ENCODE data around the gene CFAP299. TPM values are rescaled to one million over a fixed set of nuclear protein-coding genes. Genes with fewer than 3 reads are reported as not detected.

The CFAP299 gene
- total RNA-seq, 2 experiments from 2014 or later: 0.63 to 3.7 TPM

- Histone ChIP-seq H3K4me1 (ENCODE audit: insufficient read depth, low read length, poor library complexity, severe bottlenecking) (peaks cover 26% of the 10 kb centered on the region), H3K36me3 (ENCODE audit: insufficient read depth, low read length) (peaks cover 11% of the 10 kb centered on the region; the same call in 1 of the 2 replicates), H3K27ac (ENCODE audit: low read depth, low read length, poor library complexity, severe bottlenecking) (peak overlapping the region; percentile 3), H3K9me2 (ENCODE audit: insufficient read depth, low read length) (no peaks in the 10 kb centered on the region), H3K9me3 (ENCODE audit: low read length) (peaks cover 19% of the 10 kb centered on the region; the same call in 1 of the 2 replicates), H3K79me2 (ENCODE audit: insufficient read depth, low read depth, low read length) (no peaks in the 10 kb centered on the region), H2AFZ (ENCODE audit: low read length) (no peak overlapping the region), H3K4me2 (ENCODE audit: low read length) (peak overlapping the region; percentile 9; the same call in 1 of the 2 replicates), H4K20me1 (ENCODE audit: insufficient read depth, low read length) (no peaks in the 10 kb centered on the region), H3K4me3 (ENCODE audit: low read depth, low read length, poor library complexity, severe bottlenecking) (no peak overlapping the region)
- CTCF ChIA-PET (ENCODE audit: unreplicated experiment): no interaction called here
- no TSS peak for BruUV-seq (replicated peaks)
- DNase-seq (ENCODE audit: low spot score): peak; percentile 28
- intact Hi-C loops (cut with micrococcal nuclease; ENCODE audit: unreplicated experiment): no loop called here
- POLR2A ChIA-PET: interaction anchor here (0.5 to 2.8 kb wide), 20 partner anchors 8 to 446 kb away, joined by 3 to 12 read pairs (median 3); no protein-coding TSS in a partner anchor
- TF ChIP-seq CTCF (conservative IDR thresholded peaks at IDR 0.05; ENCODE audit: low read length) (no peak), EZH2phosphoT487 (IDR thresholded peaks at IDR 0.05; ENCODE audit: borderline replicate concordance, low read depth, low read length) (no peak)
Observed at GRCh38 chr4:80587871-80588385, 252.4 kb downstream of the CFAP299 start.

- TF ChIP-seq CTCF (conservative IDR thresholded peaks at IDR 0.05; ENCODE audit: low read length): peak; percentile 68
- no peak for TF ChIP-seq EZH2phosphoT487 (IDR thresholded peaks at IDR 0.05; ENCODE audit: borderline replicate concordance, low read depth, low read length)
- intact Hi-C loops (cut with micrococcal nuclease; ENCODE audit: unreplicated experiment): no loop called here
Observed at GRCh38 chr4:80592950-80593349, 257.4 kb downstream of the CFAP299 start.

GRCh38 chr4:80594701-80595100 lies 259.2 kb downstream of the CFAP299 start:
- H3K4me3 ChIP-seq (ENCODE audit: low read depth, low read length, poor library complexity, severe bottlenecking): no peak overlapping the region
- POLR2A ChIA-PET: interaction anchor here (1.1 kb wide), 2 partner anchors 101 to 448 kb away, joined by 3 read pairs; no protein-coding TSS in a partner anchor
- no peak overlapping the region; the same call in 1 of the 2 replicates for H2AFZ ChIP-seq (ENCODE audit: low read length)
- H3K9me3 ChIP-seq (ENCODE audit: low read length): peaks cover 51% of the 10 kb centered on the region
- no TSS peak for BruUV-seq (replicated peaks)
- no peak overlapping the region for H3K27ac ChIP-seq (ENCODE audit: low read depth, low read length, poor library complexity, severe bottlenecking)
- H4K20me1 ChIP-seq (ENCODE audit: insufficient read depth, low read length): no peaks in the 10 kb centered on the region
- intact Hi-C loops (cut with micrococcal nuclease; ENCODE audit: unreplicated experiment): no loop called here
- TF ChIP-seq CTCF (conservative IDR thresholded peaks at IDR 0.05; ENCODE audit: low read length) (no peak), EZH2phosphoT487 (IDR thresholded peaks at IDR 0.05; ENCODE audit: borderline replicate concordance, low read depth, low read length) (no peak)
- H3K4me1 ChIP-seq (ENCODE audit: insufficient read depth, low read length, poor library complexity, severe bottlenecking): peaks cover 9% of the 10 kb centered on the region
- H3K4me2 ChIP-seq (ENCODE audit: low read length): no peak overlapping the region
- no peaks in the 10 kb centered on the region for H3K79me2 ChIP-seq (ENCODE audit: insufficient read depth, low read depth, low read length)
- no peak for DNase-seq (ENCODE audit: low spot score)
- H3K9me2 ChIP-seq (ENCODE audit: insufficient read depth, low read length): no peaks in the 10 kb centered on the region
- peaks cover 29% of the 10 kb centered on the region for H3K36me3 ChIP-seq (ENCODE audit: insufficient read depth, low read length)
- CTCF ChIA-PET (ENCODE audit: unreplicated experiment): interaction anchor here (0.6 kb wide), 1 partner anchor 174 kb away, joined by 3 read pairs; no protein-coding TSS in a partner anchor

More at GRCh38 chr4:80592950-80593349, 257.4 kb downstream of the CFAP299 start:
- Histone ChIP-seq H4K20me1 (ENCODE audit: insufficient read depth, low read length) (no peaks in the 10 kb centered on the region), H3K4me3 (ENCODE audit: low read depth, low read length, poor library complexity, severe bottlenecking) (no peak overlapping the region), H3K9me2 (ENCODE audit: insufficient read depth, low read length) (no peaks in the 10 kb centered on the region), H3K27ac (ENCODE audit: low read depth, low read length, poor library complexity, severe bottlenecking) (no peak overlapping the region), H3K4me1 (ENCODE audit: insufficient read depth, low read length, poor library complexity, severe bottlenecking) (peaks cover 19% of the 10 kb centered on the region), H3K36me3 (ENCODE audit: insufficient read depth, low read length) (peaks cover 29% of the 10 kb centered on the region), H3K4me2 (ENCODE audit: low read length) (no peak overlapping the region), H3K9me3 (ENCODE audit: low read length) (peaks cover 45% of the 10 kb centered on the region), H3K79me2 (ENCODE audit: insufficient read depth, low read depth, low read length) (no peaks in the 10 kb centered on the region), H2AFZ (ENCODE audit: low read length) (peak overlapping the region; percentile 70; the same call in 1 of the 2 replicates)
- DNase-seq (ENCODE audit: low spot score): peak; percentile 40
- BruUV-seq (replicated peaks): no TSS peak
- ChIA-PET CTCF (ENCODE audit: unreplicated experiment) (no interaction called here), POLR2A (interaction anchor here (0.5 to 1.3 kb wide), 6 partner anchors 7 to 227 kb away, joined by 3 to 4 read pairs (median 3); no protein-coding TSS in a partner anchor)
